Neuronal stem cell (in vitro differentiated cells): ENCODE measurements around the gene STAT5A.

Source experiments
- DNase-seq: peaks from one replicate; pipeline ENCODE4 v3.0.0-alpha.2; 2013; ENCODE audit warnings: low spot score
- H2AFZ ChIP-seq: one replicate; pipeline ENCODE4 v1.6.1; 2013; ENCODE audit warnings: mild to moderate bottlenecking, low read length, inconsistent platforms
- H2AK5ac ChIP-seq: 2 replicates; pipeline ENCODE4 v1.6.1; 2013; ENCODE audit warnings: low read depth, mild to moderate bottlenecking, inconsistent platforms, low read length, moderate library complexity, mixed read lengths
- H2BK120ac ChIP-seq: 2 replicates; pipeline ENCODE4 v1.6.1; 2013; ENCODE audit warnings: low read depth, mild to moderate bottlenecking, inconsistent platforms, low read length, moderate library complexity, mixed read lengths
- H2BK12ac ChIP-seq: one replicate; pipeline ENCODE4 v1.6.1; 2013; ENCODE audit warnings: low read length, inconsistent platforms
- H2BK15ac ChIP-seq: 2 replicates; pipeline ENCODE4 v1.6.1; 2013; ENCODE audit warnings: mild to moderate bottlenecking, low read length, inconsistent platforms, mixed read lengths
- H2BK5ac ChIP-seq: one replicate; pipeline ENCODE4 v1.6.1; 2013; ENCODE audit warnings: inconsistent platforms, mild to moderate bottlenecking, low read length, moderate library complexity
- H3K14ac ChIP-seq: one replicate; pipeline ENCODE4 v1.6.1; 2013; ENCODE audit warnings: low read length, inconsistent platforms
- H3K18ac ChIP-seq: 2 replicates; pipeline ENCODE4 v1.6.1; 2013; ENCODE audit warnings: low read length, inconsistent platforms
- H3K23ac ChIP-seq: 2 replicates; pipeline ENCODE4 v1.6.1; 2013; ENCODE audit warnings: low read depth, mild to moderate bottlenecking, mixed read lengths, low read length, inconsistent platforms; ENCODE audit not compliant: poor library complexity
- H3K27ac ChIP-seq: replicated peaks from 3 replicates; pipeline ENCODE4 v1.5.1; 2013; ENCODE audit warnings: low read length, inconsistent platforms
- H3K27me3 ChIP-seq, 3 experiments: 2 replicates each; pipeline ENCODE4 v1.6.1; 2013; ENCODE audit warnings: low read length in 3 of 3, mild to moderate bottlenecking in 2 of 3, inconsistent platforms in 1 of 3, low read depth in 1 of 3, mixed read lengths in 1 of 3, moderate library complexity in 1 of 3; ENCODE audit not compliant: control insufficient read depth in 3 of 3, insufficient read depth in 3 of 3
- H3K36me3 ChIP-seq, 2 donors: replicated peaks in 1 of 2; 2 replicates each; pipeline ENCODE4 v1.6.1; 2013; ENCODE audit warnings: low read length in 2 of 2; ENCODE audit not compliant: control insufficient read depth in 2 of 2, insufficient read depth in 2 of 2
- H3K4ac ChIP-seq: 2 replicates; pipeline ENCODE4 v1.6.1; 2013; ENCODE audit warnings: inconsistent platforms, mild to moderate bottlenecking, low read length, moderate library complexity
- H3K4me1 ChIP-seq, 2 donors: 1 replicate in 1 of 2; 2 replicates in 1 of 2; pipeline ENCODE4 v1.6.1; 2013; ENCODE audit warnings: low read length in 2 of 2, low read depth in 1 of 2; ENCODE audit not compliant: control insufficient read depth in 2 of 2, insufficient read depth in 1 of 2
- H3K4me2 ChIP-seq: one replicate; pipeline ENCODE4 v1.6.1; 2013; ENCODE audit warnings: mild to moderate bottlenecking, low read length, inconsistent platforms; ENCODE audit not compliant: insufficient read depth, poor library complexity, severe bottlenecking
- H3K4me3 ChIP-seq, 2 donors: 2 replicates each; pipeline ENCODE4 v1.5.1; 2013; ENCODE audit warnings: low read length in 2 of 2, mild to moderate bottlenecking in 2 of 2, inconsistent platforms in 1 of 2, moderate library complexity in 1 of 2
- H3K79me1 ChIP-seq: one replicate; pipeline ENCODE4 v1.6.1; 2013; ENCODE audit warnings: low read depth, mild to moderate bottlenecking, inconsistent platforms, low read length, moderate library complexity
- H3K9ac ChIP-seq: one replicate; pipeline ENCODE4 v1.6.1; 2013; ENCODE audit warnings: mild to moderate bottlenecking, low read depth, low read length, inconsistent platforms; ENCODE audit not compliant: poor library complexity
- H3K9me3 ChIP-seq, 2 donors: replicated peaks in 1 of 2; 2 replicates each; pipeline versions ENCODE3 to v1.6.1; 2013; ENCODE audit warnings: low read length in 2 of 2, mild to moderate bottlenecking in 2 of 2, inconsistent platforms in 1 of 2, low read depth in 1 of 2, mixed read lengths in 1 of 2, moderate library complexity in 1 of 2; ENCODE audit not compliant: control insufficient read depth in 2 of 2, insufficient read depth in 1 of 2
- H4K8ac ChIP-seq: one replicate; pipeline ENCODE4 v1.6.1; 2013; ENCODE audit warnings: low read depth, mild to moderate bottlenecking, inconsistent platforms, low read length, moderate library complexity
- H4K91ac ChIP-seq: one replicate; pipeline ENCODE4 v1.6.1; 2013; ENCODE audit warnings: low read length, low read depth, mild to moderate bottlenecking, inconsistent platforms; ENCODE audit not compliant: poor library complexity
- WGBS, 2 donors: extraction: QIAGEN DNeasy Blood & Tissue Kit; methylation state at CpG; one replicate each; pipeline ENCODE4 v1.1.7; 2013; ENCODE audit warnings: missing lambda C conversion rate in 2 of 2, mixed read lengths in 1 of 2; ENCODE audit not compliant: insufficient read length in 2 of 2, insufficient replicate concordance in 1 of 2; ENCODE audit errors: extremely low coverage in 2 of 2; 5-methylcytosine and 5-hydroxymethylcytosine counted together

The STAT5A gene

GRCh38 chr17:42276609-42277341 is 11.5 kb upstream of the STAT5A start:
- Histone ChIP-seq H4K8ac (peak overlapping the region; percentile 97), H3K36me3 (no peaks in the 10 kb centered on the region), H4K91ac (no peak overlapping the region), H3K23ac (peak overlapping the region; percentile 74), H3K4me3 (peak overlapping the region; percentile 80 to 97), H3K18ac (peak overlapping the region; percentile 97), H3K9ac (peak overlapping the region; percentile 88), H2BK5ac (peak overlapping the region; percentile 92), H3K14ac (no peak overlapping the region), H3K4me1 (peaks cover 12 to 27% of the 10 kb centered on the region in 2 donors), H3K27me3 (no peaks in the 10 kb centered on the region), H2AK5ac (peak overlapping the region; percentile 63), H2BK12ac (no peak overlapping the region), H3K4ac (peak overlapping the region; percentile 87), H3K4me2 (peak overlapping the region; percentile 89), H3K9me3 (no peaks in the 10 kb centered on the region), H2AFZ (peak overlapping the region; percentile 96), H3K27ac (peak overlapping the region; percentile 30), H2BK120ac (peak overlapping the region; percentile 24), H3K79me1 (no peaks in the 10 kb centered on the region), H2BK15ac (peak overlapping the region; percentile 97)
- no CpG with 5 or more reads among the region's 44 CpGs for WGBS, 2 donors
- DNase-seq: no peak

- H2AFZ ChIP-seq: peak overlapping the region; percentile 96
- H3K27me3 ChIP-seq: no peaks in the 10 kb centered on the region
- H4K91ac ChIP-seq: no peak overlapping the region
- H2BK12ac ChIP-seq: no peak overlapping the region
- no CpG with 5 or more reads among the region's 6 CpGs for WGBS, 2 donors
- no peak overlapping the region for H4K8ac ChIP-seq
- H3K9me3 ChIP-seq: no peaks in the 10 kb centered on the region
- no peak overlapping the region for H3K14ac ChIP-seq
- H2BK15ac ChIP-seq: peak overlapping the region; percentile 97
- H3K4me1 ChIP-seq: peaks cover 13 to 29% of the 10 kb centered on the region in 2 donors
- no peak overlapping the region for H2BK120ac ChIP-seq
- no peaks in the 10 kb centered on the region for H3K36me3 ChIP-seq
- peak overlapping the region in 1 of 2 donors; percentile 80 for H3K4me3 ChIP-seq
- H3K18ac ChIP-seq: no peak overlapping the region
- no peak overlapping the region for H3K23ac ChIP-seq
- no peak overlapping the region for H3K9ac ChIP-seq
- H3K4me2 ChIP-seq: no peak overlapping the region
- peak overlapping the region; percentile 92 for H2BK5ac ChIP-seq
- no peak overlapping the region for H2AK5ac ChIP-seq
- H3K79me1 ChIP-seq: no peaks in the 10 kb centered on the region
- H3K27ac ChIP-seq: no peak overlapping the region
- no peak for DNase-seq
- no peak overlapping the region for H3K4ac ChIP-seq
These were observed 11.0 kb upstream of the STAT5A start for GRCh38 chr17:42277342-42277712.

- no peak overlapping the region for H4K91ac ChIP-seq
- no peaks in the 10 kb centered on the region for H3K9me3 ChIP-seq
- no peak overlapping the region for H3K14ac ChIP-seq
- no peak overlapping the region for H3K27ac ChIP-seq
- no peak overlapping the region for H3K9ac ChIP-seq
- no peak overlapping the region for H3K23ac ChIP-seq
- H3K4me2 ChIP-seq: no peak overlapping the region
- H2BK12ac ChIP-seq: no peak overlapping the region
- no peak overlapping the region for H2BK15ac ChIP-seq
- peaks cover 15 to 27% of the 10 kb centered on the region in 2 donors for H3K4me1 ChIP-seq
- no peak overlapping the region for H4K8ac ChIP-seq
- WGBS, 2 donors: no CpG with 5 or more reads among the region's 4 CpGs
- no peaks in the 10 kb centered on the region for H3K79me1 ChIP-seq
- H3K27me3 ChIP-seq: no peaks in the 10 kb centered on the region
- H2AK5ac ChIP-seq: no peak overlapping the region
- H2AFZ ChIP-seq: peak overlapping the region; percentile 19
- H3K4me3 ChIP-seq: no peak overlapping the region
- H3K18ac ChIP-seq: no peak overlapping the region
- no peak overlapping the region for H2BK120ac ChIP-seq
- H3K4ac ChIP-seq: no peak overlapping the region
- no peak for DNase-seq
- H3K36me3 ChIP-seq: no peaks in the 10 kb centered on the region
- no peak overlapping the region for H2BK5ac ChIP-seq
These were observed 8.3 kb upstream of the STAT5A start for GRCh38 chr17:42279776-42280630.

- Histone ChIP-seq H3K79me1 (no peaks in the 10 kb centered on the region), H2BK12ac (no peak overlapping the region), H3K14ac (no peak overlapping the region), H3K4me1 (peaks cover 15 to 28% of the 10 kb centered on the region in 2 donors), H3K4me3 (peak overlapping the region in 1 of 2 donors; percentile 56), H3K4me2 (no peak overlapping the region), H2BK120ac (no peak overlapping the region), H2BK15ac (no peak overlapping the region), H3K9me3 (no peaks in the 10 kb centered on the region), H3K9ac (peak overlapping the region; percentile 63), H4K91ac (no peak overlapping the region), H3K18ac (peak overlapping the region; percentile 78), H2BK5ac (no peak overlapping the region), H2AFZ (peak overlapping the region; percentile 27), H3K36me3 (no peaks in the 10 kb centered on the region), H3K23ac (peak overlapping the region; percentile 46), H3K27ac (no peak overlapping the region), H3K4ac (no peak overlapping the region), H2AK5ac (no peak overlapping the region), H4K8ac (no peak overlapping the region), H3K27me3 (peaks cover 0 to 2% (median 1%) of the 10 kb centered on the region in 3 experiments)
- DNase-seq: no peak
- no CpG with 5 or more reads among the region's 7 CpGs for WGBS, 2 donors
These were observed 6.7 kb upstream of the STAT5A start for GRCh38 chr17:42281571-42282096.
